Stimulated activated CD4-positive, alpha-beta T cell treated with anti-CD3 and anti-CD28 coated beads, TNF-alpha, amount 100 ng/mL, for 4 hours (primary cell): ENCODE results near the gene MEIOB.

Experiments
- DNase-seq, 3 experiments: peaks; one replicate each; pipeline ENCODE4 v3.0.0-alpha.2; 2020; ENCODE audit warnings: low read depth in 3 of 3

MEIOB gene

DNA sequence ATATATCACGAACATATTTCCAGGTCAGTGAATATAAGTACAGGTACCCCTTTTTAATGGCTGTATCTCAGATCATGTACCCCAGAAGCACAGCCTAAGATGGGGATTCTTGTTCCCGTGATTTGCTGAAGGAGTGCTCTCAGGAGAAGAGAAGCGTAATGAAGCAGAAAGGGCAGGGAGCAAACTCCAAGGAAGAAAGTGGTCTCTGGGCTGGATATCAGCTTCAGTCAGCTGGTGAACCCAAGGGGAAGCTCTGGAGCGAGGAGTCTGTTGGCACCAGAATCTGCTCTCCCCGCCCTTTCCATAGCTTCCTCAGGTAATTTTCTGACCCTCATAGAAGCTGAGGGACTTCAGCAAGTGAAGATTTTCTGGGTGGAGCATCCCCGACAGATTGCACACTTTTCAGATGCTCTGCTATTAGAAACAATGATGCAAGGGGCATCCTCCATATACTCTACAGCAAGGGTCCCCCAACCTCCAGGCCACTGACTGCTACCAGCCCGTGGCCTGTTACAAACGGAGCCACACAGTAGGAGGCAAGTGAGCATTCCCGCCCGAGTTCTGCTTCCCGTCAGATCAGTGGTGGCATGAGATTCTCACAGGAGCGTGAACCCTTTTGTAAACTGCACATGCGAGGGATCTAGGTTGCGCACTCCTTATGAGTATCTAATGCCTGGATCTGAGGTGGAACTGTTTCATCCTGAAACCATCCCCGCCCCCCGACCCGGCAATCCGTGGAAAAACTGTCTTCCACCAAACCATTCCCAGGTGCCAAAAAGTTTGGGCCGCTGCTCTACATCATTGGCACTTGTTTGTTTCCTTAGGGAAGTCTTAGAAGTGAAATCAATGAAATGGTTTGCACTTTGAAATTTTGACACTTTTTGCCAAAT is 40.5 kb downstream of the MEIOB start:
- no peak for DNase-seq

DNA sequence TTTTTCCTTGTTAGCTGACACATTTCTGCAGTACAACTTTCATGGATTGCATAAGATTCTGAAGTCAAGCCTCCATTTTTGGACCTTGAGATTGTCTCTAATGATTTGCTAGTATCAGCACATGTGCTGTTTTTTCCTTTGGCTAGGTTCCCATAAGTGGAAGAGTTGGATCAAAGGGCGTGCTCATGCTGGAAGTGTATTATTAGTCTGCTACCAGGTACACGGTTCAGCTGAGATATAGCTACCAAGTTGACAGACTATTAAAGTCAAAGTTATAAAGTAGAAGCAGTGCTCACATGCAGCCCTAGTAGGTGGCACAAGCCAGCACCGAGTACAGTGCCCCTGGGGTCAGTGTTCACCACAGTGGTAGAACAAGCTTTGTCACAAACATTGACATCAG is 41.8 kb downstream of the MEIOB start:
- DNase-seq = no peak

GRCh38 chr16:1828645-1829410 is 43.1 kb downstream of the MEIOB start:
- no peak for DNase-seq

- DNase-seq = peak; percentile 80 to 89 (median 81)
Observed at GRCh38 chr16:1826691-1827573, 45.0 kb downstream of the MEIOB start, which contains the start of the genes FAHD1 and HAGH. Gene FAHD1, plus strand, starts transcription at chr16:1827206. Its CDS starts 33 bp downstream, at chr16:1827239. Gene HAGH, minus strand, starts transcription at chr16:1826825. Its CDS starts 38 bp downstream, at chr16:1826787.

GRCh38 chr16:1825864-1826690 is 45.9 kb downstream of the MEIOB start:
- DNase-seq = peak; percentile 23 to 52 (median 32)

GRCh38 chr16:1825381-1825863 is 46.5 kb downstream of the MEIOB start:
- DNase-seq = no peak

- DNase-seq = no peak
Observed at GRCh38 chr16:1823821-1824220, 48.1 kb downstream of the MEIOB start.

DNA sequence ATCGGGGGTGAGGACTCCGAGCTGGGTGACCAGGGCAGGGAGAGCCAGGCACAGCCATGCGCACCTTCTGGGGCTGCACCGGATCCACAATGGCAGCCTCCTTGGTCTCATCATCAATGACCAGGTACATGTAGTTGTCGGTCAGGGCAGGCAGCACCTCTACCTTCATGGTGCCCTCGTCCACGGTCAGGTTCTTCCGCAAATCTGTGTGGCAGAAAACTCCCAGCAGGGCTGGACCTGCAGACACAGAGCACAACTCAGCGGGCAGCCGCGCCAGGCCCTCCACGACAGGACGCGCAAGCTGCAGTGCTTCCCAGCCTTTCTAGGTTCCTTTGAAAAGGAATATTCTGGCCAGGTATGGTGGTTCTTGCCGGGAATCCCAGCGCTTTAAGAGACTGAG is 49.2 kb downstream of the MEIOB start:
- no peak for DNase-seq

- DNase-seq = no peak
Observed at GRCh38 chr16:1821861-1822611, 49.9 kb downstream of the MEIOB start.

DNA sequence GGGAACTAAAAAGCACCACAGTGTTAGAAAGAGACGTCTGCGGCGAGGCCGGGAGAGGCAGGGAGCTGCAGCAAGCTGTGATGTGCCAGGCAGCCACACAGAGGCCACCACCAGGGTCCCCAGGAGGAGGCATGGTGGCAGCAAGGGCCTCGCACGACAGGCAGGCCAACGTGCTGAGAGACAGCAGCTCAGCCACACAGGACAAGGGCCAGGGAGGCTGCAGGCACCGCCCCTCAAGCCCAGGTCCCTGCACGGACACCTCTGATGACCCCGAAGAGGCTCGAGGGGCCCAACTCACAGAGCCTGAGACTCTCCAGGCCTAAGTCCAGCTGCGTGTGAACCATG is 51.0 kb downstream of the MEIOB start:
- DNase-seq = no peak

- no peak for DNase-seq
Observed at GRCh38 chr16:1820096-1820945, 51.6 kb downstream of the MEIOB start.

GRCh38 chr16:1819611-1820010 is 52.4 kb downstream of the MEIOB start:
- DNase-seq = no peak

DNA sequence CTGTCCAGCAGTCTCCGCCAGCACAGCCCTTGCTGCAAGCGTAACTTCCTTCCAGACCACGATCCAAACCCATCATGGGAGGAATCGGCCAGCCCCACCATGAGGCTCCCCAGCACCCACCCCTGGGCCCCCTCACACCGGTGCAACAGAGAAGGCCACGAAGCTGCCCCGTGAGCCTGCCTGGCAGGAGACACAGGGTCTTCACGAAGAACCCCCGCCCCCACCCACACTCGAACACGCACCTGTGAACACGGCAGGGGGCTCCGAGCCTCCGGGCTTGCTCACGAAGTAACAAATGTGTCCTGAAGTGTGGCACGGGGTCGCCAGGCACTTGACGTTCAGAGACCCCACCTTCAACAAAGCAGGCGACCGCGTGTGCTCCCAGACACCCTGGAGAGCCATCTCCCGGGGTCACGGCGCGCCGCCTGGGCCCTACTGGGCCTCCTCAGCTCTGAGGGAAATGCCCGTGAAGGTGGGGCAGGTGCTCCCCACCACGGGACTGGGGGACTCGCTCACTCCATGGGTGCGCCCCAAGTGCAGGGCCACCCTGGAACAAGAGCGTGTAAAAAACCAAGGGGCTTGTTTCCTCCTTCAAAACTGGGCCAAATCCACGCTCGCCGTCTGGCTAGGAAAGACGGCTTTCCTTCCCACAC is 53.0 kb downstream of the MEIOB start:
- no peak for DNase-seq

GRCh38 chr16:1818204-1818872 is 53.6 kb downstream of the MEIOB start:
- no peak for DNase-seq

GRCh38 chr16:1817716-1818115 is 54.2 kb downstream of the MEIOB start:
- no peak for DNase-seq

GRCh38 chr16:1817276-1817589 is 54.7 kb downstream of the MEIOB start:
- no peak for DNase-seq

DNA sequence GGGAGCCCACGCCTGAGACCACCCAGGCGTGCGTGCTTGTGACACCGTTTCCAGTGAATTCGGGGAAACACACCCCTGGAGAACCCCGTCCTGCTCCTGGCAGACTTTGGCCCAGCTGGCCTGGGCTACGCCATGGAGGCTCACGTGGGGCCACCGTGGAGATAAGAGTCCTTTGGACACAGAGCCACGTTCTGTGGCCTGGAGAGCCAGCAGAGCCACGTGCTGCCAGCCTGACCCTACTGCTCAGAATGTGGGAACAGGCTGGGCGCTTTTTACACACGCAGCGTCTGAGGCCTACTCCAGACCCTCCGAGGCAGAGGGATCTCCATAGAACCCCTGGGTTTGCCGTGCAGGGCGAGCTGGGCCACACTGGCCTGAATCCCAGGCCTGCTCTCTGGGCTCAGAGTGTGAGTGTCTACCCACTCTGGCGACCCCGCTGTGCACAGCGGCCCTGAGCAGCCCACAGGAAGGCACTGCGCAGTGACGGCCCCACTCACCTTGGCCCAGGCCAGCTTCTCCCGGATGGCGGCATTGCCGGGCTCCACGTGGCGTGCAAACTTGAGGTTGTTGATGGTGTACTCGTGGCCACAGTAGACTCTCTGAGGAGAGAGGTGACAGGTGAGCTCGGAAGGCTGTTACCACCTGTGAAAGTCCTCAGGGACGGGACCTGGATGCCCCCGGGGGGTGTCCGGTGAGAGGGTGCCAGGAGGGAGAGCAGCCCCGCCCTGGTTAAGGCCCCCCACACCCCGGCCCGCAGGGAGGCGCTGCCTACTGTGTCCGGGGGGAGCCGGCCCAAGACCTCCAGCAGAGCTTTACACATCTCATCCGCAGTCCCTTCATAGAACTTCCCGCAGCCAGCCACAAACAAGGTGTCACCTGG is 55.3 kb downstream of the MEIOB start:
- DNase-seq = no peak
